Heart left ventricle (tissue), 16 donors: ENCODE measurements around the gene KEAP1. TPM values are rescaled to one million over a fixed set of nuclear protein-coding genes. Genes with fewer than 3 reads are reported as not detected.
"Not testable (repeated sequence)": the region's sequence is repeated elsewhere in the genome, so short reads cannot be mapped to it uniquely, and the experiment has no call there.

Source experiments
- ATAC-seq, 4 donors: fragments of 200-7000 bp; cut with Tn5 transposase; one replicate each; pipeline ENCODE4 v1.9.1; 2020 to 2022; ENCODE audit warnings: moderate library complexity in 4 of 4, mild to moderate bottlenecking in 3 of 4, moderate number of reproducible peaks in 1 of 4
- DNase-seq, 5 donors: peaks; one replicate each; pipeline ENCODE4 v3.0.0-alpha.2; 2020
- H3K27ac ChIP-seq, 12 donors: fragments of 200-600 bp; sonication (generic) in 4 of 12; one replicate each; pipeline versions ENCODE4 v1.5.0 to v1.8.0; 2016 to 2022; ENCODE audit warnings: mild to moderate bottlenecking in 2 of 12
- H3K27me3 ChIP-seq, 9 donors: fragments of 200-600 bp; sonication (generic) in 2 of 9; one replicate each; pipeline versions ENCODE4 v1.5.1 to v1.8.0; 2016 to 2022; ENCODE audit warnings: mild to moderate bottlenecking in 3 of 9
- H3K36me3 ChIP-seq, 9 donors: fragments of 200-600 bp; sonication (generic) in 2 of 9; one replicate each; pipeline versions ENCODE4 v1.5.0 to v1.8.0; 2018 to 2022; ENCODE audit warnings: mild to moderate bottlenecking in 2 of 9
- H3K4me1 ChIP-seq, 12 donors: fragments of 200-600 bp; sonication (generic) in 4 of 12; one replicate each; pipeline versions ENCODE4 v1.5.0 to v1.8.0; 2016 to 2022; ENCODE audit warnings: mild to moderate bottlenecking in 3 of 12
- H3K4me3 ChIP-seq, 12 donors: fragments of 200-600 bp; sonication (generic) in 4 of 12; one replicate each; pipeline versions ENCODE4 v1.5.0 to v1.8.0; 2017 to 2022; ENCODE audit warnings: mild to moderate bottlenecking in 9 of 12, moderate library complexity in 4 of 12
- H3K9me3 ChIP-seq, 12 donors: fragments of 200-600 bp; sonication (generic) in 4 of 12; one replicate each; pipeline versions ENCODE4 v1.5.0 to v1.8.0; 2016 to 2022; ENCODE audit warnings: mild to moderate bottlenecking in 1 of 12
- POLR2A ChIP-seq, 2 donors: fragments of 450-650 bp; IDR thresholded peaks; one replicate each; pipeline ENCODE4 v1.6.1; 2017; ENCODE audit warnings: antibody characterized with exemption in 2 of 2, mild to moderate bottlenecking in 2 of 2, moderate library complexity in 2 of 2
- WGBS, 4 donors: extraction: QIAGEN DNeasy Blood & Tissue Kit in 2 of 4; methylation state at CpG; one replicate each; pipeline versions ENCODE4 v1.1.5 to v1.1.7; 2013 to 2018; 5-methylcytosine and 5-hydroxymethylcytosine counted together
- intact Hi-C, 10 donors: fragments of 100-400 bp; cut with DNase I; formaldehyde crosslinking; loops; one replicate each; pipeline versions ENCODE4 v1.11.1 to v1.14.2; 2022
- polyA plus RNA-seq, 2 donors: library from polyadenylated mRNA; stranded (reverse); fragments of 200-250 nt; gene quantifications; one replicate each; pipeline ENCODE4 v1.2.3, GENCODE V29; 2013
- total RNA-seq, 9 donors: library from RNA; depleted of rRNA in 2 of 9; stranded (reverse); fragments of >200 nt in 2 of 9; fragmentation: NEBNext Ultra II Directional in 3 of 9; extraction: Animal tissue kit (Norgen Biotek cat#: 25700) in 3 of 9; gene quantifications; one replicate each; pipeline versions ENCODE4 v1.1.0 to v1.2.4, GENCODE V29; 2016 to 2023
- TF ChIP-seq, protein P1 (sequence below), 12 donors: fragments of 200-600 bp; sonication (generic) in 4 of 12; IDR thresholded peaks; one replicate each; pipeline versions ENCODE4 v1.5.0 to v1.8.0; 2018 to 2022; ENCODE audit warnings: antibody characterized with exemption in 12 of 12, mild to moderate bottlenecking in 5 of 12
- donor health status: ischemic (EF 13 %, LVEDD 7.1; RV severe dilation, severe dysfunction).
- donor health status: healthy with polysubstance abuse.
- donor health status: DM: no; HTN: yes; CAD: no.
- donor health status: DM: no; HTN: no; CAD: no.
- donor health status: ischemic (EF 25% LVEDD 6.9; RV normal size, moderate dysfunction).
- donor health status: ischemic (EF 25% LVEDD 5.7; RV mildly dilated, moderate dysfunction).
- donor health status: healthy.
- donor health status: DM: yes; HTN: yes; CAD: no.
- donor health status: ischemic (EF 35%, LVEDD 5.7; RV mildly dilated, moderate dysfunction).
- donor health status: nonischemic (EF 11% LVEDD 7.7; RV severe dilation, severe dysfunction).
- donor health status: DM: yes; HTN: yes; CAD: no.
- donor health status: PGD.
- donor health status: ischemic (EF 29% LVEDD 5.4; RV normal size, mild dysfunction).
- donor health status: nonischemic (EF 23%, LVEDD 6.1; RV moderate dilation, normal function).

The KEAP1 gene
- total and polyA plus RNA-seq, 11 donors = 52.8 to 94.2 (median 67.6) TPM

DNA sequence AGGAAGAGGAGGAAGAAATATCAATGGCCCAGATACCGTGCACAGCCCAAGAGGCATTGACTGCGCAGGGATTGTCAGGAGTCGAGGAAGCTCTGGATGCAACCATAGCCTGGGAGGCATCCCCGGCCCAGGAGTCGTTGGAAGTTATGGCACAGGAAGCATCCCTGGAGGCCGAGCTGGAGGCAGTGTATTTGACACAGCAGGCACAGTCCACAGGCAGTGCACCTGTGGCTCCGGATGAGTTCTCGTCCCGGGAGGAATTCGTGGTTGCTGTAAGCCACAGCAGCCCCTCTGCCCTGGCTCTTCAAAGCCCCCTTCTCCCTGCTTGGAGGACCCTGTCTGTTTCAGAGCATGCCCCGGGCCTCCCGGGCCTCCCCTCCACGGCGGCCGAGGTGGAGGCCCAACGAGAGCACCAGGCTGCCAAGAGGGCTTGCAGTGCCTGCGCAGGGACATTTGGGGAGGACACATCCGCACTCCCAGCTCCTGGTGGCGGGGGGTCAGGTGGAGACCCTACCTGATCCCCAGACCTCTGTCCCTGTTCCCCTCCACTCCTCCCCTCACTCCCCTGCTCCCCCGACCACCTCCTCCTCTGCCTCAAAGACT is 36.0 kb downstream of the KEAP1 start:
- Histone ChIP-seq H3K27me3 (no peaks in the 10 kb centered on the region), H3K4me1 (no peaks in the 10 kb centered on the region), H3K4me3 (no peak overlapping the region), H3K27ac (no peak overlapping the region), H3K36me3 (peaks cover 0 to 53% (median 27%) of the 10 kb centered on the region in 9 donors), H3K9me3 (no peaks in the 10 kb centered on the region)
- DNase-seq (no peak), ATAC-seq (peak in 1 of 4 donors; percentile 12)
- 87 to 90% (median 88%) methylated on average over 18 to 20 of the region's 20 CpGs for WGBS, 4 donors
- TF ChIP-seq, protein P1, sequence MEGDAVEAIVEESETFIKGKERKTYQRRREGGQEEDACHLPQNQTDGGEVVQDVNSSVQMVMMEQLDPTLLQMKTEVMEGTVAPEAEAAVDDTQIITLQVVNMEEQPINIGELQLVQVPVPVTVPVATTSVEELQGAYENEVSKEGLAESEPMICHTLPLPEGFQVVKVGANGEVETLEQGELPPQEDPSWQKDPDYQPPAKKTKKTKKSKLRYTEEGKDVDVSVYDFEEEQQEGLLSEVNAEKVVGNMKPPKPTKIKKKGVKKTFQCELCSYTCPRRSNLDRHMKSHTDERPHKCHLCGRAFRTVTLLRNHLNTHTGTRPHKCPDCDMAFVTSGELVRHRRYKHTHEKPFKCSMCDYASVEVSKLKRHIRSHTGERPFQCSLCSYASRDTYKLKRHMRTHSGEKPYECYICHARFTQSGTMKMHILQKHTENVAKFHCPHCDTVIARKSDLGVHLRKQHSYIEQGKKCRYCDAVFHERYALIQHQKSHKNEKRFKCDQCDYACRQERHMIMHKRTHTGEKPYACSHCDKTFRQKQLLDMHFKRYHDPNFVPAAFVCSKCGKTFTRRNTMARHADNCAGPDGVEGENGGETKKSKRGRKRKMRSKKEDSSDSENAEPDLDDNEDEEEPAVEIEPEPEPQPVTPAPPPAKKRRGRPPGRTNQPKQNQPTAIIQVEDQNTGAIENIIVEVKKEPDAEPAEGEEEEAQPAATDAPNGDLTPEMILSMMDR (IDR thresholded peaks at IDR 0.05) = no peak
- no peak for TF ChIP-seq POLR2A (IDR thresholded peaks at IDR 0.05)
- intact Hi-C loops = no loop called here

DNA sequence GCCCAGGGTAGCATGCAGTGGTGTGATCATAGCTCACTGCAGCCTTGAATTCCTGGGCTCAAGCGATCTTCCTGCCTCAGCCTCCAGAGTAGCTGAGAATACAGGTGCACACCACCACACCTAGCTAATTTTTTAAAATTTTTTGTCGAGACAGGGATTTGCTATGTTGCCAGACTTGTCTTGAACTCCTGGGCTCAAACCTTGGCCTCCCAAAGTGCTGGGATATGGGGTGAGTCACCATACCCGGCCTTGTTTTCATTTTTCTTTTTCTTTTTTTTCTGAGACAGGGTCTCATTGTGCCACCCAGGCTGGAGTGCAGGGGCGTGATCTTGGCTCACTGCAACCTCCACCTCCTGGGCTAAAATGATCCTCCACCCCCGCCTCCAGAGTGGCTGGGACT is 38.7 kb downstream of the KEAP1 start:
- intact Hi-C loops = no loop called here
- Histone ChIP-seq H3K27me3 (no peaks in the 10 kb centered on the region), H3K4me1 (peaks cover 0 to 9% (median 5%) of the 10 kb centered on the region in 12 donors), H3K4me3 (no peak overlapping the region), H3K27ac (no peak overlapping the region), H3K36me3 (peaks cover 0 to 54% (median 27%) of the 10 kb centered on the region in 9 donors), H3K9me3 (no peaks in the 10 kb centered on the region)
- no peak for DNase-seq
- TF ChIP-seq POLR2A (IDR thresholded peaks at IDR 0.05) = no peak
- TF ChIP-seq, protein P1 (IDR thresholded peaks at IDR 0.05) = no peak
- no peak for ATAC-seq
- WGBS, 4 donors = 89 to 95% (median 93%) methylated on average over 5 of the region's 5 CpGs

DNA sequence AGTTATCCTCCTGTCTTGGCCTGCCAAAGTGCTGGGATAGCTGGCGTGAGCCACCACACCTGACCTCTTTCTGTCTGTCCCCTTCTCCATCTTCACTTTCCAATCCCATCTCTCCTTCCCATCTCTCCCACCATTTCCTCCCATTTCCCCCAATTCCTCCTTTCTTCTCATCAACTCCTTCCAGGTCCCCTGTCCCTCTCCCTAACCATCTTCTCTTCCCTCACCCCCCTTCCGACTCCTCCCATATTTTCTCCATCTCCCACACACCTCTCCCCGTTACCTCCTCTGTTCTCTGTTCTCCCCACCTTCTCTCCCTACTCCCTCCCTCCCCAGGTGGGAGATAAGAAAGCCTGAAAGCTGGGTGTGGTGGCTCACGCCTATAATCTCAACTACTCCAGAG is 40.6 kb downstream of the KEAP1 start:
- H3K27me3 ChIP-seq = no peaks in the 10 kb centered on the region
- H3K9me3 ChIP-seq = no peaks in the 10 kb centered on the region
- no peak for DNase-seq
- intact Hi-C loops = no loop called here
- peaks cover 0 to 9% (median 5%) of the 10 kb centered on the region in 12 donors for H3K4me1 ChIP-seq
- no peak for ATAC-seq
- 88 to 96% (median 93%) methylated on average over 4 of the region's 4 CpGs for WGBS, 4 donors
- no peak overlapping the region for H3K4me3 ChIP-seq
- TF ChIP-seq, protein P1 (IDR thresholded peaks at IDR 0.05) = no peak
- no peak for TF ChIP-seq POLR2A (IDR thresholded peaks at IDR 0.05)
- peaks cover 0 to 60% (median 27%) of the 10 kb centered on the region in 9 donors for H3K36me3 ChIP-seq
- H3K27ac ChIP-seq = no peak overlapping the region

DNA sequence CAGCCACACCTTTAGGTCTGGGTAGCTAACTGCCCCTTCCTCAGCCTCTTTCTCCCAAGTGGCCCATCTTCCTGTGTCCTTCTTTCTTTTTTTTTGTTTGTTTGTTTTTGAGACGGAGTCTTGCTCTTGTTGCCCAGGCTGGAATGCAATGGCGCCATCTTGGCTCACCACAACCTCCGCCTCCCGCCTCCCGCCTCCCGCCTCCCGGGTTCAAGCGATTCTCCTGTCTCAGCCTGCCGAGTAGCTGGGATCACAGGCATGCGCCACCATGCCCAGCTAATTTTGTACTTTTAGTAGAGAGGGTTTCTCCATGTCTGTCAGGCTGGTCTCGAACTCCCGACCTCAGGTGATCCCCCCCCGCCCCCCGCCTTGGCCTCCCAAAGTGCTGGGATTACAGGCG is 41.1 kb downstream of the KEAP1 start:
- H3K27me3 ChIP-seq, H3K4me1 ChIP-seq, H3K9me3 ChIP-seq, H3K27ac ChIP-seq, intact Hi-C loops, DNase-seq, ATAC-seq, H3K4me3 ChIP-seq: not testable (repeated sequence)
- WGBS, 4 donors = 92 to 94% (median 93%) methylated on average over 15 of the region's 15 CpGs
- H3K36me3 ChIP-seq = peaks cover 0 to 57% (median 23%) of the 10 kb centered on the region in 9 donors
